Muscle layer of duodenum (tissue), 2 donors: ENCODE measurements around the gene CYB561.

ENCODE experiments used
- H3K27ac ChIP-seq: one replicate; pipeline ENCODE4 v1.7.0; 2013; ENCODE audit warnings: mild to moderate bottlenecking, low read length
- H3K27me3 ChIP-seq: one replicate; pipeline ENCODE4 v1.7.0; 2013; ENCODE audit warnings: low read depth, mild to moderate bottlenecking, control low read depth, low read length
- H3K36me3 ChIP-seq, 2 donors: one replicate each; pipeline ENCODE4 v1.7.0; 2013; ENCODE audit warnings: low read length in 2 of 2, control low read depth in 1 of 2, mild to moderate bottlenecking in 1 of 2; ENCODE audit not compliant: insufficient read depth in 2 of 2, control insufficient read depth in 1 of 2
- H3K4me1 ChIP-seq, 2 donors: one replicate each; pipeline ENCODE4 v1.7.0; 2013; ENCODE audit warnings: low read length in 2 of 2, mild to moderate bottlenecking in 2 of 2, control low read depth in 1 of 2, moderate library complexity in 1 of 2; ENCODE audit not compliant: insufficient read depth in 2 of 2, control insufficient read depth in 1 of 2
- H3K4me3 ChIP-seq, 2 donors: one replicate each; pipeline ENCODE4 v1.7.0; 2013; ENCODE audit warnings: low read length in 2 of 2, low read depth in 1 of 2, mild to moderate bottlenecking in 1 of 2
- H3K9me3 ChIP-seq, 2 donors: one replicate each; pipeline ENCODE4 v1.7.0; 2013; ENCODE audit warnings: low read length in 2 of 2, control low read depth in 1 of 2, mild to moderate bottlenecking in 1 of 2; ENCODE audit not compliant: control insufficient read depth in 1 of 2
- donor health status: healthy.

The CYB561 gene

DNA sequence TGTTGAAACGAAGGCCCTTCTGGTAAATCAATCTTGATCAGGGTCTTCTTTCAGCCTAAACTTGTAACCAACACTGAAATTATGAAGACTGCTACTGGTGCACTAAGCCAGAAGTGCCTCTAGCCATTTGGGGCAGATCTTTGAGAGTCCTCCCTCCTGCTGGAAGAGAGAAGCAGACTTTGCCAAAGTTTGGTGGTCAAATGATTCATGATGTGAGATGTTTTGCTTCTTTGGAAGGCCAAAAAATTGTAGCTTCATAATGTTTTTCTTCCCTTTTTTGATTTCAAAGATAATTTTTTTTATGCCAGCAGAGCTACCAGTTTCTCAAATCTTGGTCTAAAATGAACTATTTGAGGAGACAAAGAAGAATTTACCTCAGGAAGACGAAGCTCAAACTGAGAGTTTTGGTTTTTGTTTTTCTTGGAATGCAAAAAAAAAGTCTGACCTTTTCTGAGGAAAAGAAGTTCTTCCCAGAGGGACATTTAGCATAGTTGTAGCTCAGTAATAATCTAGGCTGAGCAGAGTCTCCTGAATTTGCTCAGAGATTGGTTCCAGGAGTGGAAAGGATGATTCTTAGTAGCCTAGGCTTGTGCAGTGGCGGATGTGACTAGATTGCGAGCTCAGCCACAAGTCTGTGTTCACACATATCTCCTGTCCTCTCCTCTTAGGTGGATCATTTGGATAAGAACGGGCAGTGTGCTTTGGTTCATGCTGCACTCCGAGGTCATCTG is 50.9 kb downstream of the CYB561 start:
- Histone ChIP-seq H3K9me3 (no peaks in the 10 kb centered on the region), H3K36me3 (peaks cover 0 to 23% of the 10 kb centered on the region in 2 donors), H3K27me3 (no peaks in the 10 kb centered on the region), H3K27ac (no peak overlapping the region), H3K4me3 (no peak overlapping the region), H3K4me1 (peaks cover 0 to 4% of the 10 kb centered on the region in 2 donors)

DNA sequence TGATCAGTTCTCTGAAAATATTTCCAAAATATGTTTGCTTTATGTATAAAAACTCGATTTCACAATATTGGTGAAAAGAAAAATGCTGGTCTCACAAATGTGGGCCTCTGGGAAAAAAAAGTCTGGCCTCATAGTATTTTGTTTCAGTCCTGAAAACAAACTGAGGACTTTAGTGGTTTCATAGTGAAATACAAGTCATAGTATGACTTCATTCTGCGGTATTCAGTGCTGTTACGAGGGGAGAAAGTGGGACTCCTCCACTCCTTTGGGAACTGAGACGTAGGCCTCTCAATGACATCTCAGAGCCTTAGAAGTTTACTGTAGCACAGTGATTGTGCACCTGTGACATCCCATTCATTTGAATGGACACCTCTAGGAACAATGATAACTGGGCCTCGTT is 56.0 kb downstream of the CYB561 start:
- peaks cover 7 to 22% of the 10 kb centered on the region in 2 donors for H3K36me3 ChIP-seq
- H3K27me3 ChIP-seq: no peaks in the 10 kb centered on the region
- no peak overlapping the region for H3K4me3 ChIP-seq
- no peak overlapping the region for H3K27ac ChIP-seq
- H3K9me3 ChIP-seq: no peaks in the 10 kb centered on the region
- no peaks in the 10 kb centered on the region for H3K4me1 ChIP-seq

DNA sequence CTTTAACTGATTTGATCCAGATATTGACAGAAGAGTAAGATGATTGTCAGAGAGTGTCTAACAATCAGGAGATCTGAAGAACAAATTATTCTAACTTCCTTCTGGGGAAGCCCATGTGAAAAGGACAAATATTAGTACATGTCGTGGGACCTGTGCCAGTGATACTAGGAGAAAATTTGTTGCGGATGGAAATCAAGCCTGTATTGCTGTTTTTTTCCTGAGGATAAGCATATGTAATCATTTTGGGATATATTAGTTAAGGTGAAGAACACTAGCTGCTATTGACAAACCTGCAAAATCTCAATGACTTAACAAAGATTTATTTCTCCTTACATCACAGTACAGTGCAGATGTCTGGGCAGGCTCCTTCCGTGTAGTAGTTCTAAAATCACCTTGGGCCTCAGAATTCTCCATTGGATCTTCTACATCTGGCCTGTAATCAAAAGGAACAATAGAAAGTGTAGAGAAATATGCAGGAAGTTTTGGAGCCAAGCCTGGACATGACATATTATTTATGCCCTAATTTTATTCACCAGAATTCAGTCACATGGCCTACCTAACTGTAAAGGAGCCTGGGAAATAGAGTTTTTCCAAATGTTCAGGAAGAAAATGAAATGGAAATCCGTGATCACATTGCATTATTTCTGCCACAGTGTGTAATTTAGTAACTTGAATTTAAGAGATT is 58.3 kb downstream of the CYB561 start:
- no peaks in the 10 kb centered on the region for H3K9me3 ChIP-seq
- H3K27me3 ChIP-seq: no peaks in the 10 kb centered on the region
- H3K4me1 ChIP-seq: no peaks in the 10 kb centered on the region
- no peak overlapping the region for H3K4me3 ChIP-seq
- H3K36me3 ChIP-seq: peaks cover 7 to 17% of the 10 kb centered on the region in 2 donors
- H3K27ac ChIP-seq: no peak overlapping the region

DNA sequence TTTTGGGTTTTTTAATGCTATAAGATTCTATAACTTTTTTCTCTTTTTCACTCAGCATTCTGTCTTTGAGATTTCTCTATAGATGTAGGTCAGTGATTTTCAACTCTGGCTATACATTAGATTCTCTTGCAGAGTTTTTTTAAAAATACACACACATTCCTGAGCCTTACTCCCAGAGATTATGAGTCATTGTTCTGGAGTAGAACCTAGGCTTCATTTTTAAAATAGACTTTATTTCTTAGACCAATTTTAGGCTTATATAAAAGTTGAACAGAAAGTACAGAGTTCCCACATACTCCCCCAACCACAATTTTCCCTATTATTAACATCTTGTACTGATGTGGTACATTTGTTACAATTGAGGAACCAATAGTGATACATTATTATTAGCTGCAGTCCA is 63.3 kb downstream of the CYB561 start:
- Histone ChIP-seq H3K27me3 (no peaks in the 10 kb centered on the region), H3K27ac (no peak overlapping the region), H3K9me3 (no peaks in the 10 kb centered on the region), H3K36me3 (peaks cover 0 to 6% of the 10 kb centered on the region in 2 donors), H3K4me1 (no peaks in the 10 kb centered on the region), H3K4me3 (no peak overlapping the region)
